HG02885 (cell line): ENCODE data around the gene BRWD1.
"Not testable (repeated sequence)": the region's sequence is repeated elsewhere in the genome, so short reads cannot be mapped to it uniquely, and the experiment has no call there.

ENCODE experiments used
- ATAC-seq: cut with Tn5 transposase; IDR thresholded peaks from one replicate; pipeline ENCODE4 v1.9.1; 2021; ENCODE audit warnings: mild to moderate bottlenecking; ENCODE audit not compliant: unreplicated experiment, poor library complexity

Gene BRWD1

GRCh38 chr21:39144191-39144590 lies 169.2 kb downstream of the BRWD1 start:
- no peak for ATAC-seq

GRCh38 chr21:39142972-39143371 lies 170.5 kb downstream of the BRWD1 start:
- no peak for ATAC-seq

- no peak for ATAC-seq
Observed at GRCh38 chr21:39141502-39141901, 171.9 kb downstream of the BRWD1 start.

- no peak for ATAC-seq
Observed at GRCh38 chr21:39137248-39138178, 175.9 kb downstream of the BRWD1 start.

- no peak for ATAC-seq
Observed at GRCh38 chr21:39136711-39137110, 176.7 kb downstream of the BRWD1 start.

GRCh38 chr21:39136138-39136537 lies 177.3 kb downstream of the BRWD1 start:
- ATAC-seq: not testable (repeated sequence)

GRCh38 chr21:39134288-39134810 lies 179.1 kb downstream of the BRWD1 start:
- ATAC-seq: no peak
